Prostate gland (tissue), 2 donors: ENCODE measurements around the gene MRPS9.

Experiments
- POLR2A ChIP-seq: fragments of 450-650 bp; IDR thresholded peaks from one replicate; pipeline ENCODE4 v1.6.1; 2016; ENCODE audit warnings: antibody characterized with exemption, mild to moderate bottlenecking
- TF ChIP-seq, protein P1 (sequence below), 4 experiments: fragments of 200-600 bp in 2 of 4; fragments of 450-650 bp in 2 of 4; sonication (generic) in 2 of 4; IDR thresholded peaks; 1 replicate in 3 of 4; 2 replicates in 1 of 4; pipeline ENCODE4 v1.5.1; 2016 to 2019; ENCODE audit warnings: antibody characterized with exemption in 4 of 4, mild to moderate bottlenecking in 2 of 4, moderate library complexity in 2 of 4

DNA sequence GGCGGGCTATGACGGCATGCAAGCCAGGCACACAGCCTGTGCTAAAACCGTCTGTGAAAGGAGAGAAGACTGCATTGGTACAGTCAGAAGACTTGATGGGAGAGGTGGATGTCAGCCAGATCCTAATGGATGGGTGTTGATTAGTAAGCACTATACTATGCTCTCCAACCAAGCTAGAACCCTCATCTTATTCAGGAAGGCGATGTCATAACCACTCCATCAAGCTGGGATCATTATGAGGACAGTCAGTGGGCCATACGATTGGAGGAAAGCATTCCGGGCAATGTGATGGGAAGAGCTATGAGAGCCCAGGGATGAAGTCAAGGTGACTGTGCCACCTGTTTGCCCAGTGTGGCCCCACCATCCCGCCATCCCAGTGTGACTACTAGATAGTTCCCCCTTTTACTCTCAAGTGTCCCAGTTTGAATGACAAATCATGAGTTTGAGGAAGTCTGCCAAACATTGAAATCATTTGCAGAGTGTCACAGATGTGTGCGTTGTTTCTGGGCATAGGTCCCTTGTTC, 66.4 kb downstream of the MRPS9 start:
- TF ChIP-seq, protein P1, sequence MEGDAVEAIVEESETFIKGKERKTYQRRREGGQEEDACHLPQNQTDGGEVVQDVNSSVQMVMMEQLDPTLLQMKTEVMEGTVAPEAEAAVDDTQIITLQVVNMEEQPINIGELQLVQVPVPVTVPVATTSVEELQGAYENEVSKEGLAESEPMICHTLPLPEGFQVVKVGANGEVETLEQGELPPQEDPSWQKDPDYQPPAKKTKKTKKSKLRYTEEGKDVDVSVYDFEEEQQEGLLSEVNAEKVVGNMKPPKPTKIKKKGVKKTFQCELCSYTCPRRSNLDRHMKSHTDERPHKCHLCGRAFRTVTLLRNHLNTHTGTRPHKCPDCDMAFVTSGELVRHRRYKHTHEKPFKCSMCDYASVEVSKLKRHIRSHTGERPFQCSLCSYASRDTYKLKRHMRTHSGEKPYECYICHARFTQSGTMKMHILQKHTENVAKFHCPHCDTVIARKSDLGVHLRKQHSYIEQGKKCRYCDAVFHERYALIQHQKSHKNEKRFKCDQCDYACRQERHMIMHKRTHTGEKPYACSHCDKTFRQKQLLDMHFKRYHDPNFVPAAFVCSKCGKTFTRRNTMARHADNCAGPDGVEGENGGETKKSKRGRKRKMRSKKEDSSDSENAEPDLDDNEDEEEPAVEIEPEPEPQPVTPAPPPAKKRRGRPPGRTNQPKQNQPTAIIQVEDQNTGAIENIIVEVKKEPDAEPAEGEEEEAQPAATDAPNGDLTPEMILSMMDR (IDR thresholded peaks at IDR 0.05), result no peak
- TF ChIP-seq POLR2A, result no peak
